GM18507 (cell line): ENCODE results near the gene PMEPA1.

Experiments
- DNase-seq: peaks from one replicate; pipeline ENCODE4 v3.0.0; 2011; ENCODE audit warnings: low read depth; ENCODE audit not compliant: insufficient read length; ENCODE audit errors: extremely low spot score
- FAIRE-seq: peaks from 2 replicates; lab custom pipeline; 2011; peaks lifted over from hg19 to GRCh38; lab: Jason Lieb, UNC

PMEPA1 gene

DNA sequence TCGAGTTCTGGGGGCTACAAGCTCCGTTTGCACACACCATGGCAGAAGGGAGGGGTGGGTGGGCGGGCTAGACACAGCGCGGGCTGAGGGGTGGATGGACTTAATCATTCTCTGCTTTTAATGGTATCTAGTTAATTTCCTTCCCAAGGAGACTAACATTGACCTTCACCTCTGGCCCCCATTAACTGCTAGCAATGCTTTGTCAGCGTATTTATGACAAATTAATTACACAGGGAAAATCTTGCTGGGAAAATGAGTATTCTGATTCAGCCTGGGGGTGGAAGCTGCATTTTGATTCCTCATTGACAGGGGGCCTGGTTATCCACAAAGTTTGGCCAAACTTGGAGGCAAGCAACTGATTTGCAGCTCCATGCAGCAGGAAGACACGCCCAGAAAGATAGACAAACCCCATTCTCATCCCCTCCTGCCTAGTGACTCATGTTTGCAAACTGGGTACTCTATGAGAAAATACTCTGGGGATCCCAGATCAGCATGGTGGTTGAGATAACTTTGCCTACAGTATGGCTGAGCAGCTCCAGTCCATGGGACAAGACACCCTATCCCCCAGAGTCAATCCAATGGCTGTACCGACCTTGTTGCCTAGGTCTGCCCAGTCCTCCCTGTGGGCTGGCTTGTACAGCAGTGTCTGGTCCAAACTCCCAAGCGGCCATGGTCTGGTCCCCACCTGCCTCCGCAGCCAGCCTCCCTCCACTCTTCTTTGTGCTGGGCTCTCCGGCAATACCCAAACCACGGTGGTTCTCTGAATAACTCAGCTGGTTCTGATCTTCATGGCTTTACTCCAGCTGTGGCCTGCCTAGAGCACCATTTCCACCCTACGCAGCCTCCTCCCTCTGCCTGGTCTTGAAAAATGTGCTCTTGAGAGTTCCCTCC lies 109.2 kb downstream of the PMEPA1 start:
- no peak for DNase-seq
- no peak for FAIRE-seq

DNA sequence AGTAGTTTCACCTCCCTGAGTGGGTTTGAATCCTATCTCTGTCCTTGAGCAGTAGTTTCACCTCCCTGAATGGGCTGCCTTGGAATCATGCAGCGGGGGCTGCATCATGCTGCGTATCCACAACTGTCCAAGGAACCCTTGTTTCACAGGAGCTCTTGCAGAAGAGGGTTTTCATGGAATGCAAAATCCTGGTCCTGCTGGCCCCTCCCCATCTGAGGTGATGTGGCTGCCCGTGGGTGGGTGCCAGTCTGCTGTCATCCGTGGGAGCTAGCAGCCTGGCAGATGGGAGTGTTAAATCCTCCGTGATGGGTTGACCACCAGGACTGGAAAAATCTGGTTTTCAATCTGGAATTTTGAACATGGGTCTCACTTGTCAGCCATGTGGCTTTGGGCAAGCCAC lies 111.3 kb downstream of the PMEPA1 start:
- DNase-seq (no peak), FAIRE-seq (no peak)
